Measurements from ENCODE around the gene PRR23E.

GRCh38 chr3:127173516-127174166 lies 19.3 kb upstream of the PRR23E start:
- no peak for TF ChIP-seq CTCF (IDR thresholded peaks at IDR 0.05)
- no peak for TF ChIP-seq POLR2A (IDR thresholded peaks at IDR 0.05)
